ENCODE data around the gene ABCF2. TPM values are rescaled to one million over a fixed set of nuclear protein-coding genes. Genes with fewer than 3 reads are reported as not detected.

ABCF2 gene
- total RNA-seq, 1 experiment from 2014 or later, result 55.5 TPM

GRCh38 chr7:151260471-151260870 lies 33.5 kb upstream of the ABCF2 start:
- no TSS peak for BruUV-seq (replicated peaks)
- Histone ChIP-seq H3K9me2 (replicated peaks; ENCODE audit: low read length) (no peaks in the 10 kb centered on the region), H3K79me2 (ENCODE audit: low read length) (no peaks in the 10 kb centered on the region), H3K27ac (ENCODE audit: low read length) (no peak overlapping the region), H3K4me2 (ENCODE audit: low read length) (no peak overlapping the region), H2AFZ (ENCODE audit: low read length) (no peak overlapping the region), H3F3A (ENCODE audit: low read length, unreplicated experiment) (no peaks in the 10 kb centered on the region), H3K9me3 (ENCODE audit: low read length) (no peaks in the 10 kb centered on the region), H4K20me1 (ENCODE audit: low read length) (no peaks in the 10 kb centered on the region), H3K4me3 (ENCODE audit: low read length) (no peak overlapping the region), H3K4me1 (ENCODE audit: insufficient read depth, low read length) (no peaks in the 10 kb centered on the region), H3K9ac (ENCODE audit: low read length) (no peak overlapping the region), H3K27me3 (ENCODE audit: low read length) (peaks cover 20% of the 10 kb centered on the region; the same call in 1 of the 2 replicates), H3K36me3 (ENCODE audit: low read depth, low read length) (no peaks in the 10 kb centered on the region)
- ChIA-PET POLR2A (ENCODE audit: unreplicated experiment) (no interaction called here), CTCF (no interaction called here)
- no peak for DNase-seq
- intact Hi-C loops (cut with micrococcal nuclease), result no loop called here
- TF ChIP-seq EZH2phosphoT487 (IDR thresholded peaks at IDR 0.05; ENCODE audit: borderline replicate concordance, low read length) (no peak), EZH2 (IDR thresholded peaks at IDR 0.05; ENCODE audit: low read length, unreplicated experiment) (no peak), CTCF (conservative IDR thresholded peaks at IDR 0.05; ENCODE audit: low read depth, low read length) (no peak)
- ATAC-seq, result no peak

GRCh38 chr7:151257990-151258389 lies 31.0 kb upstream of the ABCF2 start:
- Histone ChIP-seq H3K36me3 (ENCODE audit: low read depth, low read length) (no peaks in the 10 kb centered on the region), H3K27me3 (ENCODE audit: low read length) (peaks cover 20% of the 10 kb centered on the region; the same call in 1 of the 2 replicates), H2AFZ (ENCODE audit: low read length) (no peak overlapping the region), H3F3A (ENCODE audit: low read length, unreplicated experiment) (no peaks in the 10 kb centered on the region), H3K4me2 (ENCODE audit: low read length) (no peak overlapping the region), H3K9ac (ENCODE audit: low read length) (no peak overlapping the region), H3K27ac (ENCODE audit: low read length) (no peak overlapping the region), H4K20me1 (ENCODE audit: low read length) (no peaks in the 10 kb centered on the region), H3K79me2 (ENCODE audit: low read length) (no peaks in the 10 kb centered on the region), H3K9me3 (ENCODE audit: low read length) (no peaks in the 10 kb centered on the region), H3K4me1 (ENCODE audit: insufficient read depth, low read length) (no peaks in the 10 kb centered on the region), H3K4me3 (ENCODE audit: low read length) (no peak overlapping the region), H3K9me2 (replicated peaks; ENCODE audit: low read length) (no peaks in the 10 kb centered on the region)
- ChIA-PET CTCF (no interaction called here), POLR2A (ENCODE audit: unreplicated experiment) (no interaction called here)
- TF ChIP-seq CTCF (conservative IDR thresholded peaks at IDR 0.05; ENCODE audit: low read depth, low read length) (no peak), EZH2phosphoT487 (IDR thresholded peaks at IDR 0.05; ENCODE audit: borderline replicate concordance, low read length) (no peak), EZH2 (IDR thresholded peaks at IDR 0.05; ENCODE audit: low read length, unreplicated experiment) (no peak)
- intact Hi-C loops (cut with micrococcal nuclease), result no loop called here
- no peak for ATAC-seq
- BruUV-seq (replicated peaks), result no TSS peak
- DNase-seq, result no peak

- ChIA-PET CTCF (no interaction called here), POLR2A (ENCODE audit: unreplicated experiment) (no interaction called here)
- Histone ChIP-seq H3K79me2 (ENCODE audit: low read length) (no peaks in the 10 kb centered on the region), H3K27me3 (ENCODE audit: low read length) (peaks cover 16% of the 10 kb centered on the region; the same call in 1 of the 2 replicates), H3F3A (ENCODE audit: low read length, unreplicated experiment) (no peaks in the 10 kb centered on the region), H3K36me3 (ENCODE audit: low read depth, low read length) (no peaks in the 10 kb centered on the region), H3K4me3 (ENCODE audit: low read length) (no peak overlapping the region), H3K9ac (ENCODE audit: low read length) (no peak overlapping the region), H4K20me1 (ENCODE audit: low read length) (no peaks in the 10 kb centered on the region), H3K9me3 (ENCODE audit: low read length) (no peaks in the 10 kb centered on the region), H3K27ac (ENCODE audit: low read length) (no peak overlapping the region), H3K9me2 (replicated peaks; ENCODE audit: low read length) (no peaks in the 10 kb centered on the region), H3K4me2 (ENCODE audit: low read length) (no peak overlapping the region), H2AFZ (ENCODE audit: low read length) (no peak overlapping the region), H3K4me1 (ENCODE audit: insufficient read depth, low read length) (no peaks in the 10 kb centered on the region)
- DNase-seq, result no peak
- no peak for TF ChIP-seq EZH2 (IDR thresholded peaks at IDR 0.05; ENCODE audit: low read length, unreplicated experiment)
- TF ChIP-seq CTCF (conservative IDR thresholded peaks at IDR 0.05; ENCODE audit: low read depth, low read length), result no peak
- TF ChIP-seq EZH2phosphoT487 (IDR thresholded peaks at IDR 0.05; ENCODE audit: borderline replicate concordance, low read length), result no peak
- intact Hi-C loops (cut with micrococcal nuclease), result no loop called here
- BruUV-seq (replicated peaks), result no TSS peak
- ATAC-seq, result no peak
These were observed 29.5 kb upstream of the ABCF2 start for GRCh38 chr7:151256410-151257045.

All from PC-3 (cell line).